Endothelial cell of umbilical vein (primary cell): Measurements from ENCODE around the gene APBA2. TPM values are rescaled to one million over a fixed set of nuclear protein-coding genes. Genes with fewer than 3 reads are reported as not detected.

Experiments
- BruUV-seq: library from RNA; stranded (reverse); fragments of 400-500 nt; replicated peaks from 2 replicates; lab custom pipeline; 2021; lab: Mats Ljungman, UMichigan
- CTCF ChIA-PET: fragments of 300-600, 350-600 bp; sonication (Branson Sonifier 250); formaldehyde crosslinking; loops from one replicate; lab custom pipeline; 2021; ENCODE audit warnings: antibody characterized with exemption, inconsistent platforms; lab: Charles Lee
- POLR2A ChIA-PET: fragments of 300-600, 350-600 bp; sonication (Branson Sonifier 250); formaldehyde crosslinking; loops from one replicate; lab custom pipeline; 2021; ENCODE audit warnings: antibody characterized with exemption, inconsistent platforms; lab: Charles Lee
- DNase-seq: peaks from one replicate; pipeline ENCODE4 v3.0.0-alpha.2; 2011; ENCODE audit warnings: low read depth, low spot score
- FAIRE-seq: peaks from 2 replicates; lab custom pipeline; 2011; peaks lifted over from hg19 to GRCh38; lab: Jason Lieb, UNC
- H2AFZ ChIP-seq: 2 replicates; pipeline ENCODE4 v1.6.0; 2012; ENCODE audit warnings: low read depth, low read length, control low read depth, inconsistent platforms
- H3K27ac ChIP-seq: 2 replicates; pipeline ENCODE4 v1.5.1; 2011; ENCODE audit warnings: low read depth, mild to moderate bottlenecking, control low read depth, low read length, moderate library complexity; ENCODE audit not compliant: insufficient read depth
- H3K27me3 ChIP-seq, 2 experiments: 2 replicates each; pipeline versions ENCODE4 v1.6.0 to v1.6.1; 2011; ENCODE audit warnings: low read length in 2 of 2, mixed read lengths in 1 of 2; ENCODE audit not compliant: control insufficient read depth in 2 of 2, insufficient read depth in 2 of 2
- H3K36me3 ChIP-seq, 2 experiments: 2 replicates in 1 of 2; 3 replicates in 1 of 2; pipeline ENCODE4 v1.5.1; 2011; ENCODE audit warnings: low read length in 2 of 2, mild to moderate bottlenecking in 1 of 2, moderate library complexity in 1 of 2; ENCODE audit not compliant: control insufficient read depth in 2 of 2, insufficient read depth in 2 of 2; ENCODE audit errors: extremely low read depth in 1 of 2
- H3K4me1 ChIP-seq: 3 replicates; pipeline ENCODE4 v1.5.1; 2011; ENCODE audit warnings: mild to moderate bottlenecking, low read length; ENCODE audit not compliant: control insufficient read depth, insufficient read depth; ENCODE audit errors: extremely low read depth
- H3K4me2 ChIP-seq: 2 replicates; pipeline ENCODE4 v1.6.1; 2011; ENCODE audit warnings: low read length, control low read depth, mixed read lengths; ENCODE audit not compliant: insufficient read depth
- H3K4me3 ChIP-seq, 3 experiments: fragments of 200-600 bp in 1 of 3; sonication (generic), shearing (Covaris generic) in 1 of 3; replicated peaks in 1 of 3; 2 replicates each; pipeline ENCODE4 v1.5.1; 2011 to 2016; ENCODE audit warnings: control low read depth in 3 of 3, low read length in 3 of 3, mild to moderate bottlenecking in 2 of 3, inconsistent platforms in 1 of 3, low read depth in 1 of 3, moderate library complexity in 1 of 3; ENCODE audit not compliant: insufficient read depth in 1 of 3
- H3K79me2 ChIP-seq: 2 replicates; pipeline ENCODE4 v1.6.0; 2012; ENCODE audit warnings: low read length, inconsistent platforms; ENCODE audit not compliant: control insufficient read depth, insufficient read depth
- H3K9ac ChIP-seq: replicated peaks from 2 replicates; pipeline ENCODE3; 2011; ENCODE audit warnings: low read length, control low read depth; ENCODE audit not compliant: insufficient read depth; ENCODE audit errors: extremely low read depth
- H3K9me1 ChIP-seq: replicated peaks from 3 replicates; pipeline ENCODE4 v1.6.0; 2011; ENCODE audit warnings: mild to moderate bottlenecking, low read length; ENCODE audit not compliant: control insufficient read depth, insufficient read depth; ENCODE audit errors: extremely low read depth
- H3K9me3 ChIP-seq: replicated peaks from 2 replicates; pipeline ENCODE4 v1.5.1; 2012; ENCODE audit warnings: low read length, inconsistent platforms; ENCODE audit not compliant: control insufficient read depth, insufficient read depth
- H4K20me1 ChIP-seq: replicated peaks from 2 replicates; pipeline ENCODE3; 2011; ENCODE audit warnings: mild to moderate bottlenecking, low read length; ENCODE audit not compliant: control insufficient read depth, insufficient read depth; ENCODE audit errors: extremely low read depth
- EZH2 ChIP-seq: IDR thresholded peaks from 2 replicates; pipeline ENCODE4 v1.6.1; 2012; ENCODE audit warnings: borderline replicate concordance, low read depth, mild to moderate bottlenecking, moderate library complexity, low read length, inconsistent platforms; ENCODE audit not compliant: severe bottlenecking
- FOS ChIP-seq: IDR thresholded peaks from 2 replicates; pipeline ENCODE4 v1.6.1; 2011; ENCODE audit warnings: mild to moderate bottlenecking, low read length, moderate library complexity, borderline replicate concordance; ENCODE audit not compliant: insufficient read depth
- GATA2 ChIP-seq: IDR thresholded peaks from 2 replicates; pipeline ENCODE4 v1.7.0; 2011; ENCODE audit warnings: low read depth, mild to moderate bottlenecking, moderate library complexity, mixed read lengths, low read length; ENCODE audit not compliant: insufficient read length, insufficient read depth
- JUN ChIP-seq: IDR thresholded peaks from 2 replicates; pipeline ENCODE4 v1.6.1; 2011; ENCODE audit warnings: borderline replicate concordance, low read depth; ENCODE audit not compliant: insufficient read length, insufficient read depth
- MYC ChIP-seq: IDR thresholded peaks from one replicate; pipeline ENCODE4 v1.6.1; 2011; ENCODE audit warnings: mild to moderate bottlenecking, low read depth, low read length
- POLR2A ChIP-seq: IDR thresholded peaks from 2 replicates; pipeline ENCODE4 v1.6.1; 2012; ENCODE audit warnings: low read depth, mild to moderate bottlenecking, control low read depth, low read length
- POLR2AphosphoS5 ChIP-seq: IDR thresholded peaks from 2 replicates; pipeline ENCODE4 v1.6.1; 2012; ENCODE audit warnings: low read depth, mild to moderate bottlenecking, control low read depth, low read length, moderate library complexity; ENCODE audit not compliant: insufficient read depth
- dilution Hi-C: fragments of 300-500 bp; cut with MboI; formaldehyde crosslinking; loops from one replicate; pipeline ENCODE4 v1.15.0; 2019; ENCODE audit warnings: low sequenced_read_pairs; ENCODE audit not compliant: extremely low pct_ligation_motif_present
- intact Hi-C: fragments of 100-400 bp; cut with micrococcal nuclease; formaldehyde crosslinking; loops from one replicate; pipeline ENCODE4 v1.10.0; 2022
- polyA plus RNA-seq, 4 experiments: library from polyadenylated mRNA; depleted of rRNA in 3 of 4; stranded (reverse) in 3 of 4; unstranded in 1 of 4; fragments of >200 nt; gene quantifications; 2 replicates each; pipeline versions ENCODE4 v1.2.1 to v1.2.3, GENCODE V29; 2011 to 2012; ENCODE audit warnings: missing spikeins in 1 of 4
- total RNA-seq: library from RNA; stranded (reverse); gene quantifications from 2 replicates; pipeline ENCODE4 v1.2.3, GENCODE V29; 2021
- TF ChIP-seq, protein P1 (sequence below), 2 donors: IDR thresholded peaks; 1 replicate in 1 of 2; 2 replicates in 1 of 2; pipeline ENCODE4 v1.5.1; 2011; ENCODE audit warnings: low read length in 2 of 2, mild to moderate bottlenecking in 2 of 2, moderate library complexity in 2 of 2, control low read depth in 1 of 2, inconsistent platforms in 1 of 2, low read depth in 1 of 2; ENCODE audit not compliant: insufficient read depth in 1 of 2; ENCODE audit errors: extremely low read depth in 1 of 2
- TF ChIP-seq, protein P2 (sequence below): IDR thresholded peaks from 2 replicates; pipeline ENCODE4 v1.6.1; 2011; ENCODE audit not compliant: insufficient read depth, insufficient read length

APBA2 gene
- total and polyA plus RNA-seq, 2 donors (not counting 3 experiments of a cell fraction or from before 2014, with no cell fraction given) = 5.7 to 11.1 TPM

DNA sequence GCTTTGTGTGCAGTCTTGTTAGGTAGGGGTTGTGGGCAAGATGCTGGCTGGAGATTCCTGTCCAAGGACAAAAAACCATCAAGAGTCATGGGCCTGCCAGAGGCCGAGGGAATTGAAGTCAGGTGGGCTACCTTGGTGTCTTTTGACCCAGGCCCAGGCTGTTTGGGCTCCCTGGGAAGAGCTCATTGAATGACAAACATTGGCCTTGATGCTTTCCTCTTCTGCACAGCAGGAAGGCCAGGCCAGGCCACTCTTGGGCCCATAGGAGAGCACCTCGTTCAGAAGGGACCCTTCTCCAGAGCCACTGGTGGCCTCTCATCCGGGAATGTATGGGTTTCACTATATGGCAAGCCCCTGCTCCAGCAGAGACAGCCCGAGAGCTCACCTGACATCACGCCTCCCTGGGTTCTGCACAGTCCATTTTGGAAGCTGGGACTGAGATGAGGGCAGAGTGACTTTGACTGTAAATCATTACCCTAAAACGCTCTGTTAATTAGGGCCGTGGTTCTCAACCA, 214.8 kb downstream of the APBA2 start:
- no peak overlapping the region for H3K4me2 ChIP-seq
- ChIA-PET CTCF (interaction anchor here (0.8 to 1.2 kb wide), 4 partner anchors 10 to 122 kb away, joined by 3 to 9 read pairs (median 3); no protein-coding TSS in a partner anchor), POLR2A (no interaction called here)
- H3K4me1 ChIP-seq = no peaks in the 10 kb centered on the region
- no TSS peak for BruUV-seq
- no peak for TF ChIP-seq JUN
- no peak for TF ChIP-seq GATA2
- TF ChIP-seq EZH2 = no peak
- TF ChIP-seq POLR2A = no peak
- TF ChIP-seq MYC = no peak
- TF ChIP-seq, protein P1, sequence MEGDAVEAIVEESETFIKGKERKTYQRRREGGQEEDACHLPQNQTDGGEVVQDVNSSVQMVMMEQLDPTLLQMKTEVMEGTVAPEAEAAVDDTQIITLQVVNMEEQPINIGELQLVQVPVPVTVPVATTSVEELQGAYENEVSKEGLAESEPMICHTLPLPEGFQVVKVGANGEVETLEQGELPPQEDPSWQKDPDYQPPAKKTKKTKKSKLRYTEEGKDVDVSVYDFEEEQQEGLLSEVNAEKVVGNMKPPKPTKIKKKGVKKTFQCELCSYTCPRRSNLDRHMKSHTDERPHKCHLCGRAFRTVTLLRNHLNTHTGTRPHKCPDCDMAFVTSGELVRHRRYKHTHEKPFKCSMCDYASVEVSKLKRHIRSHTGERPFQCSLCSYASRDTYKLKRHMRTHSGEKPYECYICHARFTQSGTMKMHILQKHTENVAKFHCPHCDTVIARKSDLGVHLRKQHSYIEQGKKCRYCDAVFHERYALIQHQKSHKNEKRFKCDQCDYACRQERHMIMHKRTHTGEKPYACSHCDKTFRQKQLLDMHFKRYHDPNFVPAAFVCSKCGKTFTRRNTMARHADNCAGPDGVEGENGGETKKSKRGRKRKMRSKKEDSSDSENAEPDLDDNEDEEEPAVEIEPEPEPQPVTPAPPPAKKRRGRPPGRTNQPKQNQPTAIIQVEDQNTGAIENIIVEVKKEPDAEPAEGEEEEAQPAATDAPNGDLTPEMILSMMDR (IDR thresholded peaks at IDR 0.05; ENCODE audit: extremely low read depth in 1 of 2, insufficient read depth in 1 of 2, low read depth in 1 of 2, low read length in 2 of 2) = no peak
- TF ChIP-seq FOS = no peak
- no peak for TF ChIP-seq POLR2AphosphoS5
- TF ChIP-seq, protein P2, sequence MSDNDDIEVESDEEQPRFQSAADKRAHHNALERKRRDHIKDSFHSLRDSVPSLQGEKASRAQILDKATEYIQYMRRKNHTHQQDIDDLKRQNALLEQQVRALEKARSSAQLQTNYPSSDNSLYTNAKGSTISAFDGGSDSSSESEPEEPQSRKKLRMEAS = no peak
- dilution Hi-C loops (no loop called here), intact Hi-C loops (loop anchor here (5.0 kb wide), 2 partner anchors 123 to 218 kb away; no protein-coding TSS in a partner anchor)
- no peak for DNase-seq
- H3K9me3 ChIP-seq = no peaks in the 10 kb centered on the region
- no peak overlapping the region for H2AFZ ChIP-seq
- no peaks in the 10 kb centered on the region for H3K27me3 ChIP-seq
- no peak for FAIRE-seq
- no peaks in the 10 kb centered on the region for H3K9me1 ChIP-seq
- no peak overlapping the region for H3K27ac ChIP-seq
- no peaks in the 10 kb centered on the region for H4K20me1 ChIP-seq
- H3K9ac ChIP-seq = no peak overlapping the region
- H3K4me3 ChIP-seq = no peak overlapping the region
- no peaks in the 10 kb centered on the region for H3K79me2 ChIP-seq
- H3K36me3 ChIP-seq = no peaks in the 10 kb centered on the region
